ENCODE measurements around the gene KRTAP5-4.

Gene KRTAP5-4

DNA sequence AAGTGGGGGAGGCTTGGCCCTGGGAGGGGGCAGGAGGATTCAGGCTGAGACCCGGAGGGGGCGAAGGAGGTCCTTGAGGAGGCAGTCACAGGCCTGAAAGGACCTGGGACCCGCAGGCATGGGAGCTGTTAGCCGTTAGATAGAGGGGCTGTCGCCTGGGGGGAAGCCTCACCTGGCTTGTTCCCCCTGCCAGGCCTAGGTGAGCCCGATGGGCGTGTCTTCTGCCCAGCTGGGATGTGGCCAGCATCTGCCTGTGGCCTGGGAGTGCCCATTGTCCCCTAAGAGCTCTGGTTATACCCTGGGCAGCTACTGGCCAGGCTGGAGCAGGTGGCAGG lies 48.1 kb downstream of the KRTAP5-4 start:
- DNase-seq, result no peak

DNA sequence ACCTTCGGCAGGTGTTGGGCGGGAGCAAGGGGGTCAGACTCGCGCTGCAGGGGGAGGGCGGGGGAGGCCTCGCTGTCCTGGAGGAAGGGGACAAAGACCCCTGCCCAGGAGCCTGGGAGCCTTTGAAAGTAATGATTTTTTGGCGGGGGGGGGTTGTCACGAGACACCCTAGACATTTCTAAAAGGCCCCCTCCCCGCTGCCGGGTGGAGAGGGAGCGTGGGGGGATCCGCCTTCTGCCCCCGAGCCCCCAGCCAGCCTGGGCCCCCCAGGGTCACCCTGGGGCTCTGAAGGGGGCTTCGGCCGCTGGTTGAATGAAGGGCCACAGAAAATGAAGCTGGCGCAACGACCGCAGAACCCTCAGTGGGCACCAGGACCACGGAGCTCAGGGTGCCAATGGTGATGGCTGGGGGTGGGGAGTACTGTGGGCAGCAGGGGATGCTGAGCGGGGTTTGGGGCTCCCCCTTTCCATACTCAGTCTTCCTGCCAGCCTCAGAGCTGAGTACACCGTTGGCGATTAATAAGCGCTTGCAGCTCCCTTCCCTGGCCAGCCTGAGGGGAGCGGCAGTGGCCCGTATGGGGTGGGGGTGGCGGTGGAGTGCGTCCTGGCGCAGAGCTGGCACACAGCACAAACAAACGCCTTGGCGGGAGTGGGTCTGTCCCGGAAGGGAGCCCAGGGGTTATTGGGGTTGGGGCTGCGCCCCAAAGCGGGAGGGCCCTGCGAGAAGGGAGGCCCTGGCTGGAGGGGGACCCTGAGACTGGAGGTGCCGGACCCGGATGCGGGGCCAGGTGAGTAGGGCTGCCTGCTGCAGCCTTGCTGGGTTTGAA lies 48.6 kb downstream of the KRTAP5-4 start:
- DNase-seq, result peak in 9 of 51 donors; percentile 27 to 61 (median 38)

DNA sequence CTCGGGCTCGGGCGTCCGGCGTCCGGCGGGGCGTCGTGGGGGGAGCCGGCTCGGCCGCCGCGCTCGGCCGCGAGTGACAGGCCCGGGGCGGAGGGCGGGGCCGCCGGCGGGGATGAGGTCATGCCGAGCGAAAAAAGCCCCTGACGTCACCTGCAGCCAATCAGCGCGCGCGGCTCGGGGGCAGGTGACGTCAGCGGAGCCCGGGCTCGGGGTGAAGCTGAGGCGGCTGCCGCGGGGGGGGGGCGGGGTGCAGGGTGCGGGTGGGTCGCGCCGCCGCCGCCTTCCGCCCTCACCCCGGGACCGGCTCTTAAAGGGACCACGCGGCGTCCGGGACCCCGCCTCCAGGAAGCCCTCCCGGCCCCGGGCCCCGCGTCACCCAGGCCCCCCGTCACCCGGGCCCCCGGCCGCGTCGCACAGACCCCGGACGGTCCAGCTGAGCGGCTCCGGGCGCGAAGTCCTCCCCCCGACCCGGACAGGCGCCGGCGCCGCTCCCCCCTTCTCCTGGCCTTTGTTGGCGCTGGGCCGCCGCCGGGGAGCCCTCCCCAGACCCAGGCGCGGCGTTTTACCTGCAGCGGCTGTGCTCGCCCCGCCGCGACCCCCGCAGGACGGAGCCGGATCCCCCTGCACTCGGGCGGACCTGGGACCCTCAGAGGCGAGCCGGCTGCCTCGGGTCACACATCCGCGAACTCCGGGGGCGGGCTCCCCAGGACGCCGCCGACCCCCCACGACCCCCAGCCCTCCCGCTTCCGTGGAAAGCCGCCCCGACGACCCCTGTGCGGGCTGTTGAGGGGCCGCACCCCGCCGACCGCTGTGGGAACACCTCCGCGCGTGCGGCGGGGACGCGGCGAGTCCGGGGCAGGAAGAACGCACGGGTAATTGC lies 49.5 kb downstream of the KRTAP5-4 start, which contains the start of gene DUSP8:
Gene DUSP8, minus strand, starts transcription at position 75 of the 880 bp plus-strand sequence. CDS start 6,445 bp downstream, outside the sequence.
- DNase-seq, result peak in 45 of 51 donors; percentile 48 to 95 (median 84)

DNA sequence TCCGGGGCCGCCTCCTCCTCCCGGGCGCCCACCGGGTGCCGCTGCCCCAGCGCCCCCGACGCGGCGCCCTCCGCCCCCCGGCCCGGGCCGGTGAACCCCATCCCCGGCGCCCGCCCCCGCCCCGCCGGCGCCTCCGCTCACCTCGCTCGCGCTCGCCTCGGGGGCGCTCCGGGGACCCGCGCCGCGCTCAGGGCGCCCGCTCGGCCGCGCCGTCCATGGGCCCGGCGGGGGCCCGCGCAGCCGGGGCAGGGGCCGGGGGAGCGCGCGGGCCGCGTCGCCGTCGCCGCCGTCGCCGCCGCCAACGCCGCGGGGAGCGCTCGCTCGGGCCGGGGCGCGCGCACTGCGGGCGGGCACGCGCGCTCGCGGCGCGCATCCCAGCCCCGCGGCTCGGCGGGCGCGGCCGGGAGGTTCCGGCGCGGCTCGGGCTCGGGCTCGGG lies 50.2 kb downstream of the KRTAP5-4 start:
- no peak for DNase-seq

All from hypothalamus (tissue), 51 donors.